GM19467 (cell line): Measurements from ENCODE around the gene TTC28.

ENCODE experiments used
- ATAC-seq: cut with Tn5 transposase; IDR thresholded peaks from one replicate; pipeline ENCODE4 v1.9.1; 2021; ENCODE audit warnings: mild to moderate bottlenecking, moderate library complexity; ENCODE audit not compliant: unreplicated experiment

TTC28 gene

DNA sequence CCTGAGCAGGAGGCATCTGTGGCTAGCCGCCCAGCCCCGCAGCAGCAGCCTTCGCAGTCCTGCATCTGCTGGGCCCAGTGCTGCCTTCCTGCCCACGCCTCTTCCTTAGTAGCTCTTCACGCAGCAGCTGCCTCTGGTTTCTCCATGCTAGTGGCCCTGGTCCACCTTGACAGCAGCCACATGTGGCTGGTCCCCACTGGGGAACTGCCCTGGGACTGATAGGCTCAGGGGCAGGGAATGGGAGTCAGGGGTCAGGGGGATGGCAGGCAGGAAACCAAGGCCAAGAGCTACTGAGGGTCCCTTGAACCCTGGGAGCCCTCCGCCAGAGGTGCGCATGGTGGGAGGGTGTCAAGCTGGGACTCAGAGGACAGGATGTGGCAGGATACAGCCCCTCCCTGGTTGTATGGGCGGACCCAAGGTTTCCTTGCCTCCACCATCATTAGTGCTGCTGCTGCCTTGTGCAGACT, 661.1 kb downstream of the TTC28 start:
- ATAC-seq = no peak

DNA sequence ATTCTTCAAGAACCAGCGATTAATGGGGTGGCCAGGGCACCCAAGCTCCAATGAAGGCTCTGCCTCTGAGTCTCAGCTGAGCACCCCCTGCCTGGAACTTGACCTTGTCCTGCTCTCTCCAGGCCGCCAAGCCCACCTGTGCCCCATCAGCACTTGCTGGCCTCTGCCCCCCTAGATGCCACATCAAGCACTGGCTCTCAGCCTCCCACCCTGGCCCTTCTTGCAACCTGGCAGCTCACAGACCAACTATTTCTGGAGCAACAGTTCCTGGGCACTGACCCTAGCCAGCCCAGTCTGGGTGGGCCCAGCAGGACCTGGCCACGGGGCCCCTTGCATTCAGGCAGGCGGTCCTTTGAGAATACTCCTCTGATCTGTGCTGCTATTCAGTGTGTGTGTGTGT, 661.8 kb downstream of the TTC28 start:
- ATAC-seq = no peak

DNA sequence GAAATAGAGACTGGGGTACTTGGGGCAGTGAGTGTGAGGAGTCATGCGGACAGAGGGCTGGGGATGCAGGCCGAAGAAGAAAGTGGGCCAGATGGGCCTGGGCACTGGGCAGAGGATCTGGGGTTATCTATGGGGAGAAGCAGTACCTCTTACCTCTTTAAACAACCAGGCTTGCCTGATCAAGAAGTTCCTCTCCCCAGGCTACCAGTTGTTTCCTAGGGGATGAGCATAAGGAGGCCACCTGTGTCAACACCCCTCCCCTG, 662.2 kb downstream of the TTC28 start:
- no peak for ATAC-seq

DNA sequence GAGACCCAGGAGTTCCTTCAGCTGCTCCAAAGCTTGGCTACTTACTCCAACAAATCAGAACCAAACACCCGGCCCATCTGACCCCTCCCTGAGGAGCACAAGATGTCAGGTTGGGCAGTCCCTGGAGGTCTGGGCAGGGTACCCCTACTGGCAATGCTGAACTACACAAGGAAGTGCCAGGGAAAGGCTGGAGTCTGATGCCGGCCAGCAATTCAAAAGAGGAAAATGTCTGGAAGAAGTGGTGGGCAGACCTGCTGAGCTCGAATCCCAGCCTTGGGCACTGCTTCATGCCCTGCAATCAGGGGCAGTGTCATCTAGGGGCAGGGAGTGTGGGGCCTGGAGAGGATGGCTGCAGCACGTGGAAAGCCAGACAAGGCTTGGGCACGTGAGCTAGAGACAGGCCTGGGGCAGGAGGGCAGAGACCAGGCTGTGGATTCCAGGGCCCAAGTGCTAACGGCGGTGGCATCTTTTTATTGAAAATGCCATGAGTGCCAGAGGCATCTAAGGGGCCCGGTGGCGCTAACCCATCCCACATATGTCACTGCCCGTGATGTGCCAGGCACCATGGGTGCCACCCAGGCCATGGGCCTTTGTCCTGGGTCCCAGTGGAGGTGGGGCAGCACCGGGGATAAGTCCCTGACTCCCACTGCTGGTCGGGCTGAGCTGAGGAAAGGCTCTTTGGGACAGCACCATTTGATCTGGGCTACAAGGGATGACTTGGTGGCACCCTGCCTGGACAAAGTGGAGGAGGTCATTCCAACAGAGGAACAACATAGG, 662.7 kb downstream of the TTC28 start:
- no peak for ATAC-seq

- no peak for ATAC-seq
These were observed 663.7 kb downstream of the TTC28 start for GRCh38 chr22:28015676-28016601.

- ATAC-seq = no peak
These were observed 664.6 kb downstream of the TTC28 start for GRCh38 chr22:28015046-28015425.

GRCh38 chr22:28014211-28015045, 665.2 kb downstream of the TTC28 start:
- no peak for ATAC-seq

DNA sequence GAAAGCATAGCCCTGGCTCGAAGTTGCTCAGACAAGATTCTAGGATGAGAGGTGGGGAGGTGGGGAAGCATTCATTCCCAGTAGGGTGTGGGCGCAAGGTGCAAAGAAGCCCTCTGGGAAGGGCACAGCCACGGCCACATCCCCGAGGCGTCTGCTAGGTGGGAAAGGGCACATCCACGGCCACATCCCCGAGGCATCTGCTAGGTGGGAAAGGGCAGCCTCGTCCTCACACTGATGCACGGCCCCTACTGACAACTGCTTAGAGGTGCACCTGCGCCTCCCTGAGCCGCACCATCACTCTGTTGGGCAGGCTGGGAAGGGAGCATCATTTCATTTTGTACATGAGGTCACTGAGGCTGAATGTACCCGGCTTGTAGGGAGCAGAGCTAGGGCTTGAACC, 666.0 kb downstream of the TTC28 start:
- no peak for ATAC-seq

DNA sequence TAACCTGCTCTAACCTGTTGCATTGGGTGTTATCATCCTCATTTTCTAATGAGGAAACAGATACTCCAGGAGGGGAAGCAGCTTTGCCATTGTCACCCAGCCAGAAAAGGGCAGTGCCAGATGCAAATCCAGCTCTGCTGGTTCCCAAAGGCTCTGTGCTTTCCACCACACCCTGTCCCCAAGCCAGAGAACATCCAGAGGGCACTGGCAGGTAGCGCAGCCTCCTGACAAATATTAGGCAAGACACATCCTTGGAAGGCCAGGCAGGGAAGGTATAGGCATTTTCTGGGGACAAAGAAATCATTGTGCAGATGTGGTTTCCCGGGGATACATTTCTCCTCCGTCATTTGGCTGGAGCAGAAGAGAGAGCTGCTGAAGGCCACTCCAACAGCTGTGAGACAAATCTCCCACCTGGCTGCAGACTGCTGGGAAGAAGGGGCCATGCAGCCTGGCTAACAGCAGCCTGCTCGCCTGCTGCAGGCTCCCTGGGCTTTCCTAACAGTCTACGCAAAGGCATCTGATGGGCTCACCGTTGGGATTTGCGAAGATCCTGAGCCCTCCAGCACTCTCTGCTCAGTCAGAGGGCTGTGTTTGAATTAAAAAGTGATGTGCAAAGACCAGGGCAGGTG, 666.7 kb downstream of the TTC28 start:
- no peak for ATAC-seq

GRCh38 chr22:28009272-28009827, 670.3 kb downstream of the TTC28 start:
- no peak for ATAC-seq

DNA sequence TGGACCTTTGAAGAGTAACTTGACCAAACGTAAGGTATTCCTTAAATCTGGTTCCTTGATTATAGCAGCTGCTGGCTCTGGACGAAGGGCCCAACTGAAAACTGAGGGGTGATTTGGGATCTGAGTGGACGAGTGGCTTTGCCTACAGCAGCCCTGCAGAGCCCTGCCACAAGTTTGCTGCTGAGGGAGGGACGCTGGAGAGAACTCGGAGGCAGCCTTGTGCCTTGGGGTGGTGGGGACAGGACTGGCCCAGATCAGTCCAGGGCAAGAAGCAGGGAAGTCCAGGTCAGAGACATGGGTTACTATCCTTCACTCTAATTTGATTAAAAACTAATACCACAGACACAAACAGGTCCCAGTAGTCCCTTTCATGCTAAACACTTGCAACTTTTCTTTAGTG, 671.0 kb downstream of the TTC28 start:
- ATAC-seq = no peak

DNA sequence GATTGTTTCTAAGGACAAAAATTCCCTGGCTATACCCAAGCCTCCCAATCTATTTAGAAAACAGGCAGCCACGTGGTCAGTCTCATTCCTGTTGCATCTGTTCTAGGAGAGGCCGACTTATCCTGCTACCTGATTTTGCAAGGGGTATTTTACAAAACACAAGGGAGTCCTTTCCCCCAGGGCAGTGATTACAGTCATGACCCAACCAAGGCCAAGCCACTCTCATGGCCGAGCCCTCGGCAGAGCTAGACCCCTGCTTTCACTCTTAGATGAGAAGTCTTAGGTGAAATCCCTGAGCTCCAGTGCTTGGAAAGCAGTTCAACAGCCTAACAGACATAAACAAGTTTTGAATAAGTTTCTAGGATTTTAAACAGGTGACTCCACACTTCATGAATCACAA, 671.6 kb downstream of the TTC28 start:
- ATAC-seq = no peak

DNA sequence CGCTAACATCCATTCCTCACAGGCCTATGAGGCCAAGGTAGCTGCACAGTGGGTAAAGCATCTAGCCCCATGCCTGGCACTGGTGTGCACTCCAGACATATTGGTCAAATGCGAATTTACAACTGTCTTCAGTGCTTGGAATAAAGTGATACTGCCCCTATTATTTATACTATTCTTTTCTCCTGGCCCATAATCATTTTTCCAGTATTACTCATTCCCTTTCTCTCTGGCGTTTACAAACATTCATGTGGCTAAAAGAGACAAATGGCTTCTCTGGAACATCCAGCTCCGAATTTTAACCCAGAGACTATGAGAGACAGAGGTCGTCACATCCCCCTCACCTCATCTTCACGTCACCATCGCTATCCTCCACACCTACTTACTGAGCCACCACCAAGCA, 673.4 kb downstream of the TTC28 start:
- no peak for ATAC-seq

- no peak for ATAC-seq
These were observed 674.1 kb downstream of the TTC28 start for GRCh38 chr22:28005513-28005912.

DNA sequence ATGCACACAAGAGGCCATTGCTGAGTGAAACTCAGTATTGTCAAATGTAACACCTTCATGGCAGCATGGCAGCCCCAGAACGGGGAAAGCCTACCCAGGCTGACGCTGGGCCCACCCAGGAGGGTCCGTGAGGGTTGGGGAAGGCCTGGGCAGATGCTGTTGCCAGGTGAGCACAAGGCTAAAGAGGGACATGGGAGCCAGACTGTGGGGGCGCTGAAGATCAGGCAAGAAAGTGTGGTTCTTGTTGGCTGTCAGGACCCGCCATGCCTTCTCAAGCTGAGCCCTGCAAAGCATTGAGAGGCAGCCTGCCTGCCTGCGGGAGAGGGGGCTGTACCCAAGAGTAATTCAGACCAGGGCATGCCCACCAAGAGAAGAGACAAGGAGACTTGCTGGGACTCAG, 675.6 kb downstream of the TTC28 start:
- no peak for ATAC-seq

DNA sequence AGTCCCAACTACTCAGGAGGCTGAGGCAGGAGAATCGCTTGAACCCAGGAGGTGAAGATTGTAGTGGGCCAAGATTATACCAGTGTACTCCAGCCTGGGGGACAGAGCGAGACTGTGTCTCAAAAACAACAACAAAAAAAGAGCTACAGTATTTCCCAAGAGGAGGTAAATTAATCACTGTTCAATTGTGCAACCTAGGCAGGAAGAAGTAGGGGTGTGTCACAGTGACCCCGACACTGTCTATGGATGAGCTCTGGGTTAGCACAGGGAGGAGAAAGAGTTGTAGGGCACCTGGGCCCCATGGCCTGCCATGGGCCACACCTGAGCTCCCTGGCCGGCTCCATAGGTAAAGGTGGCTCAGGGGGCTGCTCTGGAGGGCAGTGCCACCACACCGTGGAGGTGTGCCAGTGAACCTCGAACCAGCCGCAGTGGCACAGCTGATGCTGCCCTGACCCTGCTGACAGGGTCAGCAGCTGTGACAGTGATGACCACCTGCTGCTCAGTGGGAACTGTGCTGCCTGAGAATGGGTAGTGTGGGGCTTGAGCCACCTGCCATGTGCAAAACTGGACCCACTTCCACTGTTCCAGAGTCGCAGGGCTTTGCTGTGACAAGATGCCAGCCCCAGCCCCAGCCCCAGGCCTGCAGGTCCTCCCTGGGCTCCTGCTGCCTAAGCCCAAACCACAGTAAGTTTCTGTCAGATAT, 676.6 kb downstream of the TTC28 start:
- ATAC-seq = no peak

- no peak for ATAC-seq
These were observed 677.4 kb downstream of the TTC28 start for GRCh38 chr22:28002181-28002700.

GRCh38 chr22:28001171-28001835, 678.3 kb downstream of the TTC28 start:
- no peak for ATAC-seq

DNA sequence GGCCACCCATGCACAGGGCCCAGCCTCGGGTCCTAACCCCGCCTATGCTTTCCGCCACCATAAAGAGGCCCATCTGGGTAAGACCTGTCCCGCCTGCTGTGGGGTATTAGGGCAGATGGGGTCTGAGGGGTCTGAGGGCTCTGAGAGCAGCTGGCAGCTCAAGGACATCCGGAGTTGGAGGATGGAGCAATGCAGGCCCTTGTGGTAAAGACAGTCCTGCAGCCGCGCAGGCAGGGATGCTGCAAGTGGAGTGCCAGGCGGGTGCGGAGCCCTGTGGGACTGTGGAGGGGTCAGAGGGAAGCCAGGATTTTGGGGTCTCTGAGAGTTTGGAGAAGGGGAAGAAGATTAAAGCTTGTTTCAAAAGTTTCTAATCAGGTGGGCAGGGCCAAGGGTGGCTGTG, 679.3 kb downstream of the TTC28 start:
- no peak for ATAC-seq
